Astrocyte (in vitro differentiated cells and primary cell): ENCODE results near the gene FSTL5. TPM values are rescaled to one million over a fixed set of nuclear protein-coding genes. Genes with fewer than 3 reads are reported as not detected.

Source experiments
- DNase-seq: peaks from one replicate; pipeline ENCODE4 v3.0.0-alpha.2; 2010; ENCODE audit warnings: low read depth
- FAIRE-seq: peaks from 2 replicates; lab custom pipeline; 2011; peaks lifted over from hg19 to GRCh38; lab: Jason Lieb, UNC
- H2AFZ ChIP-seq: 2 replicates; pipeline ENCODE4 v1.6.0; 2012; ENCODE audit warnings: low read depth, low read length, inconsistent platforms
- H3K27ac ChIP-seq: 2 replicates; pipeline ENCODE4 v1.5.1; 2011; ENCODE audit warnings: low read depth, low read length, inconsistent platforms
- H3K27me3 ChIP-seq: 2 replicates; pipeline ENCODE4 v1.6.0; 2011; ENCODE audit warnings: low read length, inconsistent platforms; ENCODE audit not compliant: insufficient read depth
- H3K36me3 ChIP-seq: 2 replicates; pipeline ENCODE4 v1.5.1; 2011; ENCODE audit warnings: low read length, inconsistent platforms; ENCODE audit not compliant: insufficient read depth
- H3K4me1 ChIP-seq: 2 replicates; pipeline ENCODE4 v1.5.1; 2011; ENCODE audit warnings: low read length, inconsistent platforms; ENCODE audit not compliant: insufficient read depth
- H3K4me2 ChIP-seq: 2 replicates; pipeline ENCODE4 v1.6.0; 2012; ENCODE audit warnings: low read length, inconsistent platforms
- H3K4me3 ChIP-seq: 2 replicates; pipeline ENCODE4 v1.5.1; 2011; ENCODE audit warnings: low read depth, mild to moderate bottlenecking, low read length, inconsistent platforms; ENCODE audit not compliant: insufficient read depth
- H3K79me2 ChIP-seq: 2 replicates; pipeline ENCODE4 v1.6.0; 2012; ENCODE audit warnings: mild to moderate bottlenecking, low read length, inconsistent platforms; ENCODE audit not compliant: insufficient read depth
- H3K9ac ChIP-seq: 2 replicates; pipeline ENCODE4 v1.6.0; 2012; ENCODE audit warnings: mild to moderate bottlenecking, low read length, inconsistent platforms
- H3K9me3 ChIP-seq: 2 replicates; pipeline ENCODE4 v1.5.1; 2012; ENCODE audit warnings: low read depth, mild to moderate bottlenecking, low read length, inconsistent platforms; ENCODE audit not compliant: insufficient read depth
- H4K20me1 ChIP-seq: 2 replicates; pipeline ENCODE4 v1.6.0; 2012; ENCODE audit warnings: low read length, inconsistent platforms; ENCODE audit not compliant: insufficient read depth
- H3K27ac Mint-ChIP-seq: one replicate; pipeline ENCODE4 v1.8.0; 2021; ENCODE audit warnings: mild to moderate bottlenecking, mixed read lengths; ENCODE audit not compliant: unreplicated experiment
- H3K27me3 Mint-ChIP-seq: one replicate; pipeline ENCODE4 v1.8.0; 2021; ENCODE audit warnings: low read depth, mixed read lengths; ENCODE audit not compliant: unreplicated experiment
- H3K36me3 Mint-ChIP-seq: one replicate; pipeline ENCODE4 v1.8.0; 2021; ENCODE audit warnings: low read depth, mixed read lengths; ENCODE audit not compliant: unreplicated experiment
- H3K4me1 Mint-ChIP-seq: one replicate; pipeline ENCODE4 v1.8.0; 2021; ENCODE audit warnings: low read depth, mixed read lengths; ENCODE audit not compliant: unreplicated experiment
- H3K4me3 Mint-ChIP-seq: one replicate; pipeline ENCODE4 v1.8.0; 2021; ENCODE audit warnings: mild to moderate bottlenecking, moderate library complexity, mixed read lengths; ENCODE audit not compliant: unreplicated experiment
- H3K9me3 Mint-ChIP-seq: one replicate; pipeline ENCODE4 v1.8.0; 2021; ENCODE audit warnings: mild to moderate bottlenecking, mixed read lengths; ENCODE audit not compliant: unreplicated experiment
- EZH2 ChIP-seq: IDR thresholded peaks from 2 replicates; pipeline ENCODE4 v1.6.1; 2012; ENCODE audit warnings: mild to moderate bottlenecking, low read length, inconsistent platforms; ENCODE audit not compliant: insufficient read depth
- total RNA-seq: library from RNA; stranded (reverse); gene quantifications from 2 replicates; pipeline ENCODE4 v1.2.1, GENCODE V29; 2021
- TF ChIP-seq, protein P1 (sequence below): IDR thresholded peaks from 2 replicates; pipeline ENCODE4 v1.5.1; 2011; ENCODE audit warnings: low read depth, mild to moderate bottlenecking, inconsistent platforms, low read length, moderate library complexity; ENCODE audit not compliant: insufficient read depth

Gene FSTL5
- total RNA-seq, 1 donor from 2014 or later, result 0.43 TPM

DNA sequence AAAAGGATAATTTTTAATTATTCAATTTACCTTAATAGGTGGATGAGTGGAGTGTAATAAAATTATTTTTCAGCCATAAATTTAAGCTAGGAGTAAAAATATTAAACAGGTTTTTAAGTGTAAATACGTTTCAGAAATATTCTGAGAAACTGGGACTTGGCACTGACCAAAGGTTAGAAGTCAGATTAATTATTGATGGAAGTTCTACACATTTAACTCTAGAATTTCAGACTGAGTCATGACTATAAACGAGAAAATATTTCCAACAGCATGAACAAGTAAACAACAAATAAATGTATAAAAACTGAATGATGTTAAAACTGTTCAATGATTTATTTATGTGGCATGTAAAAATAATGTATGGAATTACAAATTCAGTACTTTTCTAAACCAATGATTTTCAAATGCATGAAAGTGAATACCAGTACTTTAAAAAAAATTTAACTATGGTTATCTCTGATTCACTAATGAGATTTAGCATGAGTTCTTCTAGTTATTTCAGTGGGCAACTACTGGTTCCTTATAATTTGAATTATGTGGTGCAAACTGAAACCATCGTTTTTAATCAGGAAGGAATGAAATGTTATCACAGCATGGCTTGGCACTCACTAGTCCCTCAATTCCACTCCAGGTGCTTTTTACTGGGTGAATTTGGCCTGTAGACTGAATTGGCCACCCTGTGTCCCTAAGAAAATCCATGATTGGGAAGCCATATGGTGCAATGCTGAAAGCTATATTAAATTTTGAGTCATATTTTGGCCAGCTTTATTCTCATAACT, 244.2 kb downstream of the FSTL5 start:
- TF ChIP-seq, protein P1, sequence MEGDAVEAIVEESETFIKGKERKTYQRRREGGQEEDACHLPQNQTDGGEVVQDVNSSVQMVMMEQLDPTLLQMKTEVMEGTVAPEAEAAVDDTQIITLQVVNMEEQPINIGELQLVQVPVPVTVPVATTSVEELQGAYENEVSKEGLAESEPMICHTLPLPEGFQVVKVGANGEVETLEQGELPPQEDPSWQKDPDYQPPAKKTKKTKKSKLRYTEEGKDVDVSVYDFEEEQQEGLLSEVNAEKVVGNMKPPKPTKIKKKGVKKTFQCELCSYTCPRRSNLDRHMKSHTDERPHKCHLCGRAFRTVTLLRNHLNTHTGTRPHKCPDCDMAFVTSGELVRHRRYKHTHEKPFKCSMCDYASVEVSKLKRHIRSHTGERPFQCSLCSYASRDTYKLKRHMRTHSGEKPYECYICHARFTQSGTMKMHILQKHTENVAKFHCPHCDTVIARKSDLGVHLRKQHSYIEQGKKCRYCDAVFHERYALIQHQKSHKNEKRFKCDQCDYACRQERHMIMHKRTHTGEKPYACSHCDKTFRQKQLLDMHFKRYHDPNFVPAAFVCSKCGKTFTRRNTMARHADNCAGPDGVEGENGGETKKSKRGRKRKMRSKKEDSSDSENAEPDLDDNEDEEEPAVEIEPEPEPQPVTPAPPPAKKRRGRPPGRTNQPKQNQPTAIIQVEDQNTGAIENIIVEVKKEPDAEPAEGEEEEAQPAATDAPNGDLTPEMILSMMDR, result no peak
- no peak for TF ChIP-seq EZH2
- no peaks in the 10 kb centered on the region for H3K27me3 Mint-ChIP-seq
- H3K27ac ChIP-seq, result no peak overlapping the region

DNA sequence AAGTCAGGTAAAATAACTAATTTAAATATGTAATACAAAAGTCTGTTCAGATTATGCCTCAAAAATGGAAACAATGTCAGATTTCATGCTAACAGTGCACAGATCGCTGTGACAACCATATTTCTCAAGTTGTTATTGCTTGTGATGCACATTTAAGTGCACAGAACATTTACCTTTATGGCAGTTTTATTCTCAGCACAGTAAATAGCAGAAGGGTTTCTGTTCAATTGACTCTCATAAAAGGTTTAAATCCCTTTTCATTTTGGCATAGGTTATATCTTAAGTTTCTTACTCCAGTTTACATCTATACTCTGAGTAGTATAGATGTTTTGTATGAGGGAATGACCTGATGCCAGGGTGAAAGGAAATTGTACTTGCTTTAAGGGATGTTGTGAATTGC, 247.8 kb downstream of the FSTL5 start:
- Histone ChIP-seq H3K4me2 (no peak overlapping the region), H3K9ac (no peak overlapping the region), H3K79me2 (no peaks in the 10 kb centered on the region), H3K4me3 (no peak overlapping the region), H3K9me3 (no peaks in the 10 kb centered on the region), H3K27ac (no peak overlapping the region), H3K27me3 (no peaks in the 10 kb centered on the region), H3K36me3 (no peaks in the 10 kb centered on the region), H4K20me1 (no peaks in the 10 kb centered on the region), H2AFZ (no peak overlapping the region), H3K4me1 (no peaks in the 10 kb centered on the region)
- no peaks in the 10 kb centered on the region for H3K4me1 Mint-ChIP-seq
- H3K27ac Mint-ChIP-seq, result no peak overlapping the region
- FAIRE-seq, result no peak
- H3K27me3 Mint-ChIP-seq, result no peaks in the 10 kb centered on the region
- TF ChIP-seq, protein P1, result no peak
- no peak for TF ChIP-seq EZH2
- no peak overlapping the region for H3K4me3 Mint-ChIP-seq
- no peaks in the 10 kb centered on the region for H3K36me3 Mint-ChIP-seq
- H3K9me3 Mint-ChIP-seq, result no peaks in the 10 kb centered on the region
- DNase-seq, result no peak

More for the DNA sequence above, 244.2 kb downstream of the FSTL5 start:
- no peaks in the 10 kb centered on the region for H3K9me3 Mint-ChIP-seq
- no peak overlapping the region for H3K4me3 Mint-ChIP-seq
- no peak for DNase-seq
- Histone ChIP-seq H3K27me3 (no peaks in the 10 kb centered on the region), H3K4me2 (no peak overlapping the region), H3K9me3 (no peaks in the 10 kb centered on the region), H4K20me1 (no peaks in the 10 kb centered on the region), H3K4me3 (no peak overlapping the region), H3K79me2 (no peaks in the 10 kb centered on the region), H3K36me3 (no peaks in the 10 kb centered on the region), H2AFZ (no peak overlapping the region), H3K9ac (no peak overlapping the region), H3K4me1 (no peaks in the 10 kb centered on the region)
- no peak for FAIRE-seq
- H3K27ac Mint-ChIP-seq, result no peak overlapping the region
- H3K4me1 Mint-ChIP-seq, result no peaks in the 10 kb centered on the region
- H3K36me3 Mint-ChIP-seq, result no peaks in the 10 kb centered on the region

DNA sequence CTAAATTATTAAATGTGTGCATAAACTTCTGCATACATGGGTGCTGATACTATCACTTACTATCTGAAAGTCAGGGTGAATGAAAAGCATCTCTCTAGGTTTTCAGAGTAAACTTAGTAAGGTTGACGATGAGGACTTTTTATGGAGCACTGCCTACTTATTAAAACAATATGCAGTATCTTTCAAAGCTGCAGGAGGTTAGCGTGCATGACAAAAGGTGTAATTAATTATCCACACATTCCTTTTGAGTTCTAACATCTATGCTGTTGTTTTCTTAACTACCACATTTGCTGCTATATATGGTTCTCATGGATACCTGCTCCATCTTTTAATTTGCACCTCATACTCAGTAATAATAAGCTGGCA, 256.2 kb downstream of the FSTL5 start:
- Histone ChIP-seq H4K20me1 (no peaks in the 10 kb centered on the region), H3K9me3 (no peaks in the 10 kb centered on the region), H3K27me3 (no peaks in the 10 kb centered on the region), H3K4me1 (no peaks in the 10 kb centered on the region), H2AFZ (no peak overlapping the region), H3K27ac (no peak overlapping the region), H3K79me2 (no peaks in the 10 kb centered on the region), H3K36me3 (no peaks in the 10 kb centered on the region), H3K4me3 (no peak overlapping the region), H3K4me2 (no peak overlapping the region), H3K9ac (no peak overlapping the region)
- H3K36me3 Mint-ChIP-seq, result no peaks in the 10 kb centered on the region
- no peak for TF ChIP-seq EZH2
- TF ChIP-seq, protein P1, result no peak
- H3K9me3 Mint-ChIP-seq, result no peaks in the 10 kb centered on the region
- FAIRE-seq (no peak), DNase-seq (peak; percentile 20)
- H3K4me1 Mint-ChIP-seq, result no peaks in the 10 kb centered on the region
- no peak overlapping the region for H3K27ac Mint-ChIP-seq
- H3K27me3 Mint-ChIP-seq, result no peaks in the 10 kb centered on the region
- H3K4me3 Mint-ChIP-seq, result no peak overlapping the region
